ENCODE results near the gene WDR93. TPM values are rescaled to one million over a fixed set of nuclear protein-coding genes. Genes with fewer than 3 reads are reported as not detected.

WDR93 gene
- total RNA-seq, 1 experiment from 2014 or later = not detected

GRCh38 chr15:89675606-89676005 is 15.0 kb upstream of the WDR93 start (continued):
- TF ChIP-seq, protein P1, sequence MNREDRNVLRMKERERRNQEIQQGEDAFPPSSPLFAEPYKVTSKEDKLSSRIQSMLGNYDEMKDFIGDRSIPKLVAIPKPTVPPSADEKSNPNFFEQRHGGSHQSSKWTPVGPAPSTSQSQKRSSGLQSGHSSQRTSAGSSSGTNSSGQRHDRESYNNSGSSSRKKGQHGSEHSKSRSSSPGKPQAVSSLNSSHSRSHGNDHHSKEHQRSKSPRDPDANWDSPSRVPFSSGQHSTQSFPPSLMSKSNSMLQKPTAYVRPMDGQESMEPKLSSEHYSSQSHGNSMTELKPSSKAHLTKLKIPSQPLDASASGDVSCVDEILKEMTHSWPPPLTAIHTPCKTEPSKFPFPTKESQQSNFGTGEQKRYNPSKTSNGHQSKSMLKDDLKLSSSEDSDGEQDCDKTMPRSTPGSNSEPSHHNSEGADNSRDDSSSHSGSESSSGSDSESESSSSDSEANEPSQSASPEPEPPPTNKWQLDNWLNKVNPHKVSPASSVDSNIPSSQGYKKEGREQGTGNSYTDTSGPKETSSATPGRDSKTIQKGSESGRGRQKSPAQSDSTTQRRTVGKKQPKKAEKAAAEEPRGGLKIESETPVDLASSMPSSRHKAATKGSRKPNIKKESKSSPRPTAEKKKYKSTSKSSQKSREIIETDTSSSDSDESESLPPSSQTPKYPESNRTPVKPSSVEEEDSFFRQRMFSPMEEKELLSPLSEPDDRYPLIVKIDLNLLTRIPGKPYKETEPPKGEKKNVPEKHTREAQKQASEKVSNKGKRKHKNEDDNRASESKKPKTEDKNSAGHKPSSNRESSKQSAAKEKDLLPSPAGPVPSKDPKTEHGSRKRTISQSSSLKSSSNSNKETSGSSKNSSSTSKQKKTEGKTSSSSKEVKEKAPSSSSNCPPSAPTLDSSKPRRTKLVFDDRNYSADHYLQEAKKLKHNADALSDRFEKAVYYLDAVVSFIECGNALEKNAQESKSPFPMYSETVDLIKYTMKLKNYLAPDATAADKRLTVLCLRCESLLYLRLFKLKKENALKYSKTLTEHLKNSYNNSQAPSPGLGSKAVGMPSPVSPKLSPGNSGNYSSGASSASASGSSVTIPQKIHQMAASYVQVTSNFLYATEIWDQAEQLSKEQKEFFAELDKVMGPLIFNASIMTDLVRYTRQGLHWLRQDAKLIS (CRISPR knock-in tag; IDR thresholded peaks at IDR 0.05; ENCODE audit: borderline replicate concordance) = no peak

- Mint-ChIP-seq H3K4me1 (no peaks in the 10 kb centered on the region; the same call in 1 of the 2 replicates), H3K36me3 (no peaks in the 10 kb centered on the region), H3K9me3 (no peaks in the 10 kb centered on the region), H3K4me3 (no peak overlapping the region), H3K27me3 (ENCODE audit: low read depth) (no peaks in the 10 kb centered on the region), H3K27ac (no peak overlapping the region)
- CTCF ChIA-PET = interaction anchor here (1.0 kb wide), 1 partner anchor 30 kb away, joined by 3 read pairs; no protein-coding TSS in a partner anchor
- no peak for DNase-seq (ENCODE audit: low spot score)
- ATAC-seq = no peak
- POLR2A ChIA-PET = no interaction called here
- no peak for TF ChIP-seq CREB1 (CRISPR knock-in tag; IDR thresholded peaks at IDR 0.05)
Observed at GRCh38 chr15:89677381-89677780, 13.2 kb upstream of the WDR93 start.

GRCh38 chr15:89679212-89679611 is 11.4 kb upstream of the WDR93 start, which contains the start of gene PLIN1:
PLIN1 (minus strand) TSS chr15:89679367; CDS start chr15:89677489, 1,878 bp downstream.
- ChIA-PET CTCF (no interaction called here), POLR2A (no interaction called here)
- TF ChIP-seq CREB1 (CRISPR knock-in tag; IDR thresholded peaks at IDR 0.05) = no peak
- TF ChIP-seq ATF6 (CRISPR knock-in tag; IDR thresholded peaks at IDR 0.05) = no peak
- TF ChIP-seq GRHL2 (CRISPR knock-in tag; IDR thresholded peaks at IDR 0.05; ENCODE audit: insufficient replicate concordance, severe bottlenecking) = no peak
- ATAC-seq = no peak
- Mint-ChIP-seq H3K36me3 (no peaks in the 10 kb centered on the region), H3K4me3 (no peak within 1 kb of the TSS), H3K27me3 (ENCODE audit: low read depth) (no peaks in the 10 kb centered on the region), H3K4me1 (no peaks in the 10 kb centered on the region), H3K27ac (no peak within 1 kb of the TSS), H3K9me3 (no peaks in the 10 kb centered on the region)
- DNase-seq (ENCODE audit: low spot score) = no peak

GRCh38 chr15:89680282-89680873 is 10.2 kb upstream of the WDR93 start:
- ChIA-PET CTCF (no interaction called here), POLR2A (no interaction called here)
- ATAC-seq = no peak
- Mint-ChIP-seq H3K27ac (0 out of 2 replicates have a peak overlapping the region, but pooled peaks have one; percentile 28), H3K9me3 (no peaks in the 10 kb centered on the region), H3K36me3 (no peaks in the 10 kb centered on the region), H3K27me3 (ENCODE audit: low read depth) (no peaks in the 10 kb centered on the region), H3K4me1 (no peaks in the 10 kb centered on the region), H3K4me3 (no peak overlapping the region)
- no peak for DNase-seq (ENCODE audit: low spot score)
- TF ChIP-seq ATF1 (CRISPR knock-in tag; IDR thresholded peaks at IDR 0.05) (no peak), EMX1 (CRISPR knock-in tag; IDR thresholded peaks at IDR 0.05) (no peak), JUN (CRISPR knock-in tag; IDR thresholded peaks at IDR 0.05) (no peak), ZMAT4 (CRISPR knock-in tag; IDR thresholded peaks at IDR 0.05) (no peak), CREM (CRISPR knock-in tag; IDR thresholded peaks at IDR 0.05) (no peak), USF1 (CRISPR knock-in tag; IDR thresholded peaks at IDR 0.05) (no peak), CTCF (IDR thresholded peaks at IDR 0.05) (no peak), NR3C1 (CRISPR knock-in tag; conservative IDR thresholded peaks at IDR 0.05; ENCODE audit: low read depth) (no peak), ESRRA (CRISPR knock-in tag; IDR thresholded peaks at IDR 0.05; ENCODE audit: borderline replicate concordance) (no peak)
- TF ChIP-seq, protein P2, sequence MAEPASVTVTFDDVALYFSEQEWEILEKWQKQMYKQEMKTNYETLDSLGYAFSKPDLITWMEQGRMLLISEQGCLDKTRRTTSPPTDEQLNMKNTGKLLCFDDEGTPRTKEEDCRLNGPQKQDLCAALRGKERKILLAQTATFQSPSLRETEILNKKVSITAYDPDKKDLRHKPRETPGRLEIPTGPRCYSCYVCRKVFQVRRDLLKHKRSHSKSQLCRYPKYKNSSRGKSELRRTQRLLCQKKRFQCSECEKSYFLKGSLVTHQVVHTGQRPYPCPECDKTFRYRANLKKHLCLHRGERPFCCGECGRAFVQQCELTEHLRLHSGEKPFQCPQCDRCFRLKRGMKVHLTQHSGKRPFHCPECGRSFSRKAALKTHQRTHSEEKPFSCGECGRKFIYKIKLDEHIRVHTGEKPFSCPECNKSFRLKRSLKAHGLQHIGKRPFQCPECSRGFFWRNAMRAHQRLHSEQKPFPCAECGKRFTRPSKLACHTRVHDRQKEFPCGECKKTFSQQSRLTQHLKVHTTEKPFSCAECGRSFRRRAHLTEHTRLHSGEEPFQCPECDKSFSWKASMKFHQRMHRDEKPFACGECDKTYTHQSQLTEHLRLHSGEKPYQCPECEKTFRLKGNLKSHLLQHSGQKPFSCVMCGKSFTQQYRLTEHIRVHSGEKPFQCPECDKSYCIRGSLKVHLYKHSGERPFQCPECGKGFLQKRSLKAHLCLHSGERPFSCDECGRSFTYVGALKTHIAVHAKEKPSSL (CRISPR knock-in tag; conservative IDR thresholded peaks at IDR 0.05) = no peak
- TF ChIP-seq, protein P3, sequence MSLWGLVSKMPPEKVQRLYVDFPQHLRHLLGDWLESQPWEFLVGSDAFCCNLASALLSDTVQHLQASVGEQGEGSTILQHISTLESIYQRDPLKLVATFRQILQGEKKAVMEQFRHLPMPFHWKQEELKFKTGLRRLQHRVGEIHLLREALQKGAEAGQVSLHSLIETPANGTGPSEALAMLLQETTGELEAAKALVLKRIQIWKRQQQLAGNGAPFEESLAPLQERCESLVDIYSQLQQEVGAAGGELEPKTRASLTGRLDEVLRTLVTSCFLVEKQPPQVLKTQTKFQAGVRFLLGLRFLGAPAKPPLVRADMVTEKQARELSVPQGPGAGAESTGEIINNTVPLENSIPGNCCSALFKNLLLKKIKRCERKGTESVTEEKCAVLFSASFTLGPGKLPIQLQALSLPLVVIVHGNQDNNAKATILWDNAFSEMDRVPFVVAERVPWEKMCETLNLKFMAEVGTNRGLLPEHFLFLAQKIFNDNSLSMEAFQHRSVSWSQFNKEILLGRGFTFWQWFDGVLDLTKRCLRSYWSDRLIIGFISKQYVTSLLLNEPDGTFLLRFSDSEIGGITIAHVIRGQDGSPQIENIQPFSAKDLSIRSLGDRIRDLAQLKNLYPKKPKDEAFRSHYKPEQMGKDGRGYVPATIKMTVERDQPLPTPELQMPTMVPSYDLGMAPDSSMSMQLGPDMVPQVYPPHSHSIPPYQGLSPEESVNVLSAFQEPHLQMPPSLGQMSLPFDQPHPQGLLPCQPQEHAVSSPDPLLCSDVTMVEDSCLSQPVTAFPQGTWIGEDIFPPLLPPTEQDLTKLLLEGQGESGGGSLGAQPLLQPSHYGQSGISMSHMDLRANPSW (CRISPR knock-in tag; conservative IDR thresholded peaks at IDR 0.05; ENCODE audit: low read depth) = no peak

Data from WTC11 (cell line).